PFSK-1 (cell line): ENCODE results near the gene PNKD.

Source experiments
- FOXP2 ChIP-seq: optimal IDR thresholded peaks from 2 replicates; pipeline ENCODE3; 2011; ENCODE audit warnings: borderline replicate concordance, control low read depth, inconsistent platforms; ENCODE audit not compliant: insufficient read depth; ENCODE audit errors: extremely low read length, extremely low read depth
- POLR2AphosphoS5 ChIP-seq: IDR thresholded peaks from 2 replicates; pipeline ENCODE4 v1.6.1; 2012; ENCODE audit warnings: low read depth, mild to moderate bottlenecking, control low read depth, low read length, moderate library complexity
- SIN3A ChIP-seq: IDR thresholded peaks from 2 replicates; pipeline ENCODE4 v1.6.1; 2012; ENCODE audit warnings: mild to moderate bottlenecking, low read length, moderate library complexity, borderline replicate concordance; ENCODE audit not compliant: insufficient read depth
- TAF1 ChIP-seq: IDR thresholded peaks from 2 replicates; pipeline ENCODE4 v1.6.1; 2012; ENCODE audit warnings: low read length, control low read depth, borderline replicate concordance; ENCODE audit not compliant: insufficient read depth
- TF ChIP-seq, protein P1 (sequence below), 2 experiments: IDR thresholded peaks; 2 replicates each; pipeline versions ENCODE4 v1.6.1 to v1.8.0; 2011 to 2012; ENCODE audit warnings: low read depth in 2 of 2, low read length in 2 of 2, control low read depth in 1 of 2, inconsistent platforms in 1 of 2, mild to moderate bottlenecking in 1 of 2, moderate library complexity in 1 of 2; ENCODE audit not compliant: insufficient read depth in 1 of 2

PNKD gene

DNA sequence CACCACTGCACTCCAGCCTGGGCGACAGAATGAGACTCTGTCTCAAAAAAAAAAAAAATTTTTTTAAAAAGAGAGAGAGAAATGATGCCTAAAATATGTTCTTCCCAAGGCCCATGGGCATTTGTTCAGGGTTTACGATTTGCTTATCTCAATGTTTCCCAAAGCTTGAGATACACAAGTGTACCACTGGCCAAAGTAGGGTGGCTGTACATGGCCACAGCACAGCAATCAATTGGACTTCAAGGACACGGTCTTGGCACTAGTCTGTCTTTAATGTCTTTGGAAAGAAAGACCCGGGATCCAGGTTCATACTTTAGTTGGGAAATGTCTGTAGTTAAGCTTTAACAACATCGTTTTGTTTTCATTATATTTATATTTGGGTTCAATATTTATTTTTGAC lies 76.9 kb downstream of the PNKD start:
- TF ChIP-seq POLR2AphosphoS5 = no peak
- no peak for TF ChIP-seq FOXP2
- no peak for TF ChIP-seq SIN3A
- no peak for TF ChIP-seq TAF1
- TF ChIP-seq, protein P1, sequence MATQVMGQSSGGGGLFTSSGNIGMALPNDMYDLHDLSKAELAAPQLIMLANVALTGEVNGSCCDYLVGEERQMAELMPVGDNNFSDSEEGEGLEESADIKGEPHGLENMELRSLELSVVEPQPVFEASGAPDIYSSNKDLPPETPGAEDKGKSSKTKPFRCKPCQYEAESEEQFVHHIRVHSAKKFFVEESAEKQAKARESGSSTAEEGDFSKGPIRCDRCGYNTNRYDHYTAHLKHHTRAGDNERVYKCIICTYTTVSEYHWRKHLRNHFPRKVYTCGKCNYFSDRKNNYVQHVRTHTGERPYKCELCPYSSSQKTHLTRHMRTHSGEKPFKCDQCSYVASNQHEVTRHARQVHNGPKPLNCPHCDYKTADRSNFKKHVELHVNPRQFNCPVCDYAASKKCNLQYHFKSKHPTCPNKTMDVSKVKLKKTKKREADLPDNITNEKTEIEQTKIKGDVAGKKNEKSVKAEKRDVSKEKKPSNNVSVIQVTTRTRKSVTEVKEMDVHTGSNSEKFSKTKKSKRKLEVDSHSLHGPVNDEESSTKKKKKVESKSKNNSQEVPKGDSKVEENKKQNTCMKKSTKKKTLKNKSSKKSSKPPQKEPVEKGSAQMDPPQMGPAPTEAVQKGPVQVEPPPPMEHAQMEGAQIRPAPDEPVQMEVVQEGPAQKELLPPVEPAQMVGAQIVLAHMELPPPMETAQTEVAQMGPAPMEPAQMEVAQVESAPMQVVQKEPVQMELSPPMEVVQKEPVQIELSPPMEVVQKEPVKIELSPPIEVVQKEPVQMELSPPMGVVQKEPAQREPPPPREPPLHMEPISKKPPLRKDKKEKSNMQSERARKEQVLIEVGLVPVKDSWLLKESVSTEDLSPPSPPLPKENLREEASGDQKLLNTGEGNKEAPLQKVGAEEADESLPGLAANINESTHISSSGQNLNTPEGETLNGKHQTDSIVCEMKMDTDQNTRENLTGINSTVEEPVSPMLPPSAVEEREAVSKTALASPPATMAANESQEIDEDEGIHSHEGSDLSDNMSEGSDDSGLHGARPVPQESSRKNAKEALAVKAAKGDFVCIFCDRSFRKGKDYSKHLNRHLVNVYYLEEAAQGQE (IDR thresholded peaks at IDR 0.05; ENCODE audit: insufficient read depth in 1 of 2, low read depth in 2 of 2, low read length in 2 of 2) = no peak

- TF ChIP-seq FOXP2 (no peak), POLR2AphosphoS5 (no peak), SIN3A (no peak), TAF1 (no peak)
- TF ChIP-seq, protein P1 (IDR thresholded peaks at IDR 0.05; ENCODE audit: insufficient read depth in 1 of 2, low read depth in 2 of 2, low read length in 2 of 2) = no peak
Measured at GRCh38 chr2:218354045-218354444, 83.7 kb downstream of the PNKD start.

DNA sequence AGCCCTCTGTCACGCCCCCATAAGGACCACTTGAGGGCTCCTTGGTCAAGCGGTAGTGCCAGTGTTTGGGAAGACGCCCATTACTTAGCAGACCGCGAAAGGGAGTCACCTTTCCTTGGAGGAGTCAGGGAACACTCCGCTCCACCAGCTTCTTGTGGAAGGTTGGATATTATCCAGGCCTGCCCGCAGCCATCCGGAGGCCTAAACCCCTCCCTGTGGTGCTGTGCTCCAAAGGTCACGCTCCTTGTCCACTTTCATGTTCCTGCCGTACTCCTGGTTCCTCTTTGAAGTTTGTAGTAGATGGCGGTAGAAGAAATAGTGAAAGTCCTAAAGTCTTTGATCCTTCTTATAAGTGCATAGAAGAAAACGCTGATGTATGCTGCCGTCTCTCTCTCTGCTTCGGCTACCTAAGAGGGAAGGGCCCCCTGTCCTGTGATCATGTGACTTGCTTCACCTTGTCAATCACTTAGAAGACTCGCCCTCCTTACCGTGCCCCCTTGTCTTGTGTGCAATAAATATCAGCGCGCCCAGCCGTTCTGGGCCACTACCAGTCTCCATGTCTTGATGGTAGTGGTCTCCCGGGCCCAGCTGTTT lies 84.6 kb downstream of the PNKD start:
- TF ChIP-seq, protein P1 (IDR thresholded peaks at IDR 0.05; ENCODE audit: insufficient read depth in 1 of 2, low read depth in 2 of 2, low read length in 2 of 2) = no peak
- TF ChIP-seq TAF1 (no peak), SIN3A (no peak), FOXP2 (no peak), POLR2AphosphoS5 (no peak)

GRCh38 chr2:218357236-218358177 lies 87.2 kb downstream of the PNKD start:
- no peak for TF ChIP-seq POLR2AphosphoS5
- TF ChIP-seq FOXP2 = no peak
- TF ChIP-seq SIN3A = no peak
- TF ChIP-seq TAF1 = no peak
- TF ChIP-seq, protein P1 (IDR thresholded peaks at IDR 0.05; ENCODE audit: insufficient read depth in 1 of 2, low read depth in 2 of 2, low read length in 2 of 2) = no peak
